Mesenteric fat pad (tissue), 1 donor: ENCODE measurements around the gene HABP2. TPM values are rescaled to one million over a fixed set of nuclear protein-coding genes. Genes with fewer than 3 reads are reported as not detected.

Experiments used
- DNase-seq: peaks from one replicate; pipeline ENCODE4 v3.0.0-alpha.2; 2020; ENCODE audit warnings: low spot score
- total RNA-seq: library from RNA; stranded (reverse); fragmentation: NEBNext Ultra II Directional; extraction: Animal tissue kit (Norgen Biotek cat#: 25700); gene quantifications from one replicate; pipeline ENCODE4 v1.2.1, GENCODE V29; 2021
- donor health status: DM: yes; HTN: yes; CAD: no.

HABP2 gene
- total RNA-seq, 1 donor from 2014 or later: not detected

GRCh38 chr10:113600569-113600968 is 47.7 kb downstream of the HABP2 start:
- DNase-seq: no peak

DNA sequence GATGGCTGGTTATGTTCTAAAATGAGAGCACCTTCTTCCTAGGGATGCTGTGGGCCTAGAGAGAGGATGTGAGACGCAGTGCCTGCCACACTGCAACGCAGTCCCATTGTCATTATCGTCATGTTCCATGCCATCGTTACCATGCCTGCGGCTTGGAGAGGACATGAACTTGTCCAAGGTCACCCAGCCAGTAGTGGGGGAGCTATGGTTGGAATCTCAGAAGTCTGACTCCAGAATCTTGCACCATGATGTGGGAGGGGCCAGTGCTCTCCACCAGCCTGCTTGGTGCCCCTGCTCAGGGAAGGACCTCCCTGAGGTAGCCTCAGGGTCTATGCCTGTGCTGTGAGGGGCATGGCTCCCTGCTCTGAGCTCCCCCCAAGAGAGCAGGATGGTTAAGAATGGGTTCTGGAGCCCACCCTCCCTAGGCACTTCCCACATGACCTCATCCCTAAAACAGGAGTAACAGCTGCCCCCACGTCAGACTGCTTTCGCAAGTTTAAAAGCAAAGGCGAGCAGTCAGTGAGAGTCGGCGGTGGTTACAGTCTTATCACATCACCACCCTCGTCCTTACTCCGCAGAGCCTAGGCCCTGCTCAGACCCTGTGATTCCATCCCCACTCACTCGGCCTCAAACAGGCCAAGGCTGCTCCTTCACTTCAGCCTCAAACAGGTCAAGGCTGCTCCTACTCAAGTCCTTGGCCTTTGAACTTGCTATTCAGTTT is 50.4 kb downstream of the HABP2 start:
- DNase-seq: peak; percentile 75

GRCh38 chr10:113604572-113604971 is 51.7 kb downstream of the HABP2 start:
- peak; percentile 62 for DNase-seq

DNA sequence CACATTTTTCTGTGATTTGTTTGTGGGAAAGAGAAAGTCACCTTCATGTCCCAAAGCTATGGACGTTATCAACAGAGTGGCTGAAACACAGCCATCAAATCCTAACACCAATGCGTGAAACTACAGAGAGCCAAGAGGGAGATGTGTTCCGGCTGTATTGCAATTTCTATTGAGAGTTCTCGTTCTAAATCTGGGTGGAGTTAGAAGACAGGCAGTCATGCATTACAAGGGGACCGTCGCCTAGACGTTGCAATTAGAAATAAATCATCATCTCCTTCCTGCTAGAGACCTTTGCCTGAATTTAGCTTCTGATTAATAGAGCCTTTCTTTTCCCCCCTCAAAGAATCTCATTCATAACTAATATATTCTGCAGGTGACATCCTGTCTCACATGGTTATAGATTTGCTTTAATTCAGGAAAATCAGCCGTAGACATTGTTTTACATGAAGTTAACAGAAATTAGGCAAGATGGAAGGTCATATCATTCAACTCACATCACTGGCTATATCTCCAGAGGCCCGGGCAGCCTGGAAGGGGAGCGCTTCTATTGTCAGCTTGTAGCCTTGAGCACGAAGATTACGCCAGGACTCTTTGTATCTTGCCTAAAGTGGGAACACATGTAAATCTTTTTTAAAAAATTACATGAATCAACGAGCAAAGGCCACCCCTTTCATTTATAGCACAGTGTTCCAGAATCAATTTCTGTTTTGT is 52.6 kb downstream of the HABP2 start:
- DNase-seq: no peak

GRCh38 chr10:113609704-113610108 is 56.9 kb downstream of the HABP2 start:
- no peak for DNase-seq

- DNase-seq: peak; percentile 49
Observed at GRCh38 chr10:113610631-113611601, 58.1 kb downstream of the HABP2 start.

- DNase-seq: no peak
Observed at GRCh38 chr10:113612154-113612553, 59.3 kb downstream of the HABP2 start.

GRCh38 chr10:113613427-113613826 is 60.6 kb downstream of the HABP2 start:
- DNase-seq: no peak

DNA sequence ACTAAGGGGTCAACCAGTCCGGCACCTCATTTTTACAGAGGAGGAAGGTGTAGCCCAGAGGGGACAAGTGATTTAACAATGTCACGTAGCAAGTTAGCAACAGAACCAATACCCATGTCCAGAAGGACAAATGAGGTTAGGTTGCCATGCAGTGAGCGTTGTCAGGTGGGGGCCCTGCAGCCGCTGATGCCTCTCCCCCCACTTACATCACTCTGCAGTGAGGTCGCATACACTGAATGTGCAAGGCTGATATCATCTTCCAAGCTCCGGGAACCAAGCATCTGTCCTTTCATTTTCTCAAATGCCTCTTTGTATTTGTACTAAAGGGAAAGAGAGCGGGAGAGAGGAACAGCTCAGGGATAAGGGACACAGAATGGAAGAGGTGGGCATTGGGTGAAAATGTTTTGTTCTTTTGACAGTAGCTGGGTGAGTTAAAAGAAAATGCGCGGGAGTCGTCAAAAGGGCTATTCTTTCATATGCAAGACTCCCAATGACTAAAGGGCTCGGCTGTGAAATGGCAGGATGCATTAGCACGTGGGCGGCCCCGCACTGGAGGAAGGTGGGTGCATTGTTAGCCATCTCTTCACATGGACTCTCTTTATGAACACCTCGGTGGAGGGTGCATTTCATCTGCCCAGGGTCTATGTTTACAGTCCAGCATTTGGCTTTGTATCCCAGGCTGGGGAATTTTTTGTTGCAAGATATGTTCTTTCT is 61.3 kb downstream of the HABP2 start:
- DNase-seq: no peak

DNA sequence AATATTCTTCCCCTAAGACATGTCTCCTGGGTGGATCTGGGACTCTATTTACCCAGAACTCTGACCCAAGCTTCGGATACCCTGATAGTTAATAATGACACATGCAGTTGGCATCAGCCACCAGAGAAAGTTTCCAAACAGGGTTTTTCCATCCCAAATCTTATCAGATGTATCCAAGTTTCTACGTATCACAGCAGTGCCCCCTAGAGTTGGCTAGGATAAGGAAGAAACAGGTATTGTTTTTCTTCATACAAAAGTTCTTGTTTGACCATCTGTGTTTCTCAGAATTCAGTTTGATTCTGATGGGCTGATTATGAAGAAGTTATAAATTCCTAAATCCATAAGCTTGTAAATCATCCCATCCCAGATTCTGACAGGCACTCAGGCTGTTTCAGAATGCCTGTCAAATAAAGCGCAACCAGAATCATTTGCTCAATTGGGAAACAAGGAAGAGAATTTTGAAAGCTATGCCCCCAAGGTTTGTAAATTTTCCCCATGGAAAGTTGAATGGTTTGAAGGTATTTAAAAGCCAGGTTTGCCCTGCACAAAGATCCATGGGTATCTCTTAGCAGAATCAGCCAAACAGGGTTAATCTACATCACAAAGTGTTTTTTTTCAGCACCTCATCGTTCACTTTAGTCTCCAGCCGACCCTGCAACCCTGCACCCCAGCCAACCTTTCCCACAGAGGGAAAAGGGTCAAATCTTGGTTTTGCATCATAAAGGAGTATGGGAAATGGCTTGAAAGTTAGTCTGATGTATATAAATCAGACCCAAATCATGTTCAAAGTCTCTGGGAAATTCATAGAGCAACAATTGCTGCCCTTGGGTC is 63.6 kb downstream of the HABP2 start:
- DNase-seq: no peak

GRCh38 chr10:113617086-113617485 is 64.2 kb downstream of the HABP2 start:
- DNase-seq: no peak

DNA sequence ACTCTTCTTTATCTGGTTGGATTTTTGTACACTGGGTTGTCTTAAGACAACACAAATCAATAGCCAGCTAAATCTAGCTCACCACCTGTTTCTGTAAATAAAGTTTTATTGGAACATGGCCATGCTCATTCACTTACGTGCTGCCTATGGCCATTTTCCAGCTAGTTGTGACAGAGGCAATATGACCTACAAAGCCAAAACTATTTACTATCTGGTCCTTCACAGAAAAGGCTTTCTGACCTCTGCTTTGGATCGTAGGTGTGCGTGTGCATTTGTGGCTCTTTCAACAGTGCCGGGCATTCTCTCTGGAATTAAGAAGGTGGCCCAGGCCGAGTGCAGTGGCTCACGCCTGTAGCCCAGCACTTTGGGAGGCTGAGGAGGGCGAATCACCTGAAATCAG is 65.5 kb downstream of the HABP2 start:
- no peak for DNase-seq

- DNase-seq: no peak
Observed at GRCh38 chr10:113619401-113619800, 66.5 kb downstream of the HABP2 start.

GRCh38 chr10:113620511-113620910 is 67.7 kb downstream of the HABP2 start:
- DNase-seq: no peak

GRCh38 chr10:113620936-113621335 is 68.1 kb downstream of the HABP2 start:
- DNase-seq: no peak

- DNase-seq: no peak
Observed at GRCh38 chr10:113621799-113622198, 68.9 kb downstream of the HABP2 start.

DNA sequence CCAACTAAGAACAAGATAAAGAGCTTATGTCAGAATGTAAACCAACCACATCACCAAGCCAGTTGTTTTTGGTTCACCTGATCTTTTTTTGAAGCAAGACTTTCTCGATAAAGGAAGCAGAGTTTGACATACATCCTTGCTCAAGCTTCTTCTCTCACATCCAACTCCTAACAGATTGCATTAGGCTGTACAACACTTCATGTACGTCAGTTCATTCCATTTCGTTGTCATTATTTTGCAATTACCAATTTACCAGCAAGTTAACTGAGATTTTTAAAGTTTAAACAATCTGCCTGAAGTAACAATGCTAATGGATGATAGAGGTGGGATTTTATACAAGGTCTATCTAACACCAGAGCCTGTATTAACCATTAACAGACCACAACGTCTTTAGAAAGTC is 70.0 kb downstream of the HABP2 start:
- DNase-seq: no peak

DNA sequence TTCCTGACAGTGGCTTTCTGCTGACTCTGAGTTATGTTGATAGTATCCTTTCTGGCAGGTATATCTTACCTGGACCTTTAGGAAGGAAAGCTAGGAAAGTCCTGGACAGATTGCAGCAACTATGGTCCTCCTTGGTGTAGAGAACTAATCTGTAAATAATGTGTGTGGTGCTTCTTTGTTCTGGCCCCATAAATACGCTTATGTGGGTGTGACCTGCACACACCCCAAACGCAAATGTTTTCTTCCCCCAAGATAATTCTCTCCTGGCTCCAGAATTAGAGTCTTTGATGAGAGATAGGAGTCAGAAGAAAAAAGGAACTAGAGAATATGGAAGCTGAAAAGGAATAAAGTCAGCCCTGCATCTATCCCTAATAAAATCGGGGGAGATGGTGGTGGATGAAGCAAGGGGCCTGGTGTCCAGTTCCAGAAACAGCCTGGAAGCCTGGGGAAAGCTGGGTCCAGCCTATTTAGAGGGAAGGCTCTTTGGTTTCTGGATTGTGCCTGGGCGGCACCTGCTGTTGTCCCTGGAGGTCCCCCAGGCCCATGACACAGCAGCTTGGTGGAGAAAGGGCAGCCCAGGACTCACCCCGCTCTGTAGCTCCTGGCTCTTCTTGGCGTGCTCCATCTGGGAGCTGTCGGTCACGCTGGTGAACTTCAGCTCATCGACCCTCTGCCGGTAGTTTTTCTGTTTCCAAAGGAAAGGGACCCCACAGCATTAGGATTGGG is 72.8 kb downstream of the HABP2 start:
- DNase-seq: no peak

DNA sequence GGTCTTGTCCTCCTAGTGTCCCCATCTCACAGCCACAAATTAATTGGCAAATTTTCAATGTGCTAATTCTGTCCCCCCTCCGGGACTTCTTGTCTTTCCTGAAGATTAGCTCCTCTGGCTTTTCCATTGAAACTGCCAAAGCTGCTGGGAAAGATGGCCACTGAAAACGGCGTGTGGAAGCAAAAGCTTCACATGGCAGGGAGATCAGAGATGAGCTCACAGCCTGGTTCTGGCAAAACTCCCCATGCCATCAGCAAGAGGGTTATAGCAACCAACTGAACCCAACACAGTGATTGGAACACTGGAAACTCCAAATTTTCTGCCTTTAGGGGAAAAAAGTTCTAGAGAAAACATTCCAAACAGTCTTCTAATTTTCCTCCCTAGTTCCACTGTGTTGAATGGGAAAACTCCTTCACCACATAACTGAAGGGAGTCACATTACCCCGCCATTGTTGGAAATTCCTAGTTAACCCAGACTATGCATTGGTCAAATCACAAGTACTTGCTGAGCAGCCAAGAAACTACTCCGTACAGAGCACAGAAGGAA is 74.0 kb downstream of the HABP2 start:
- no peak for DNase-seq
